K562 (cell line): ENCODE measurements around the gene ZDHHC12. TPM values are rescaled to one million over a fixed set of nuclear protein-coding genes. Genes with fewer than 3 reads are reported as not detected.

Source experiments
- ATF1 ChIP-seq, 2 experiments: fragments of 450-650 bp in 1 of 2; IDR thresholded peaks; 2 replicates each; pipeline ENCODE4 v1.6.1; 2016; ENCODE audit warnings: missing compliant biosample characterization in 1 of 2, missing genetic modification characterization in 1 of 2
- CREM ChIP-seq: IDR thresholded peaks from 2 replicates; pipeline ENCODE4 v1.6.1; 2014; ENCODE audit warnings: antibody characterized with exemption, low read depth
- DLX4 ChIP-seq: fragments of 250-450 bp; sonication (Bioruptor Pico); IDR thresholded peaks from 2 replicates; pipeline ENCODE4 v1.6.1; 2021; ENCODE audit warnings: mild to moderate bottlenecking
- DPF2 ChIP-seq: fragments of 450-650 bp; IDR thresholded peaks from 2 replicates; pipeline ENCODE4 v1.6.1; 2016
- ELF4 ChIP-seq: fragments of 450-650 bp; formaldehyde crosslinking; IDR thresholded peaks from 2 replicates; pipeline ENCODE4 v1.4.0; 2022; ENCODE audit warnings: missing genetic modification characterization
- EWSR1 ChIP-seq: fragments of 450-650 bp; IDR thresholded peaks from 2 replicates; pipeline ENCODE4 v1.6.1; 2018; ENCODE audit warnings: borderline replicate concordance, mild to moderate bottlenecking, low read depth, moderate library complexity; ENCODE audit not compliant: partially characterized antibody
- FOXO4 ChIP-seq: fragments of 450-650 bp; formaldehyde crosslinking; IDR thresholded peaks from 2 replicates; pipeline ENCODE4 v1.4.0; 2020; ENCODE audit warnings: mild to moderate bottlenecking, moderate library complexity
- HCFC1 ChIP-seq: IDR thresholded peaks from 2 replicates; pipeline ENCODE4 v1.6.1; 2012; ENCODE audit warnings: low read depth, low read length, improper control_type of control experiment
- KHSRP ChIP-seq: fragments of 450-650 bp; IDR thresholded peaks from 2 replicates; pipeline ENCODE4 v1.6.1; 2017
- MYC ChIP-seq, 2 experiments: fragments of 250-450 bp in 1 of 2; sonication (Bioruptor Pico) in 1 of 2; IDR thresholded peaks; 2 replicates each; pipeline versions ENCODE4 v1.5.1 to v1.6.1; 2012 to 2021; ENCODE audit warnings: low read depth in 2 of 2, borderline replicate concordance in 1 of 2, improper control_type of control experiment in 1 of 2, low read length in 1 of 2, mild to moderate bottlenecking in 1 of 2, moderate library complexity in 1 of 2
- POLR3G ChIP-seq: IDR thresholded peaks from 2 replicates; pipeline ENCODE4 v1.6.1; 2011; ENCODE audit not compliant: insufficient read length, insufficient replicate concordance; ENCODE audit errors: extremely low read depth
- PREB ChIP-seq: sonication (generic); formaldehyde crosslinking; IDR thresholded peaks from 2 replicates; pipeline ENCODE4 v1.8.1; 2023; ENCODE audit warnings: mild to moderate bottlenecking, missing genetic modification reagents
- PURB ChIP-seq: sonication (generic); formaldehyde crosslinking; IDR thresholded peaks from 2 replicates; pipeline ENCODE4 v1.9.0; 2021; ENCODE audit warnings: low read depth, mild to moderate bottlenecking, missing genetic modification reagents
- TCF7 ChIP-seq: sonication (generic); IDR thresholded peaks from 2 replicates; pipeline ENCODE4 v1.6.1; 2016; ENCODE audit warnings: antibody characterized with exemption, borderline replicate concordance
- THAP7 ChIP-seq: fragments of 250-450 bp; sonication (Bioruptor Pico); IDR thresholded peaks from 2 replicates; pipeline ENCODE4 v1.5.0; 2021
- TRIM24 ChIP-seq, 2 experiments: fragments of 450-650 bp; IDR thresholded peaks; 2 replicates each; pipeline ENCODE4 v1.6.1; 2016
- ZFP1 ChIP-seq: fragments of 450-650 bp; formaldehyde crosslinking; IDR thresholded peaks from 2 replicates; pipeline ENCODE4 v1.4.0; 2020; ENCODE audit warnings: mild to moderate bottlenecking, mixed read lengths
- ZFP36 ChIP-seq: fragments of 150-350 bp; IDR thresholded peaks from 2 replicates; pipeline ENCODE4 v1.6.1; 2018; ENCODE audit warnings: low read length, low read depth; ENCODE audit not compliant: partially characterized antibody
- ZFX ChIP-seq: sonication (generic); formaldehyde crosslinking; IDR thresholded peaks from 2 replicates; pipeline ENCODE4 v1.8.0; 2022; ENCODE audit warnings: mild to moderate bottlenecking, missing genetic modification reagents, moderate library complexity
- ZKSCAN8 ChIP-seq: fragments of 200-800 bp; sonication (Bioruptor generic); IDR thresholded peaks from 2 replicates; pipeline ENCODE4 v1.6.1; 2016; ENCODE audit warnings: missing genetic modification characterization, missing compliant biosample characterization
- ZNF23 ChIP-seq: fragments of 250-450 bp; sonication (Bioruptor Pico); IDR thresholded peaks from 2 replicates; pipeline ENCODE4 v1.4.0; 2020; ENCODE audit warnings: mild to moderate bottlenecking
- ZNF740 ChIP-seq, 3 experiments: fragments of 200-800 bp in 1 of 3; sonication (Bioruptor generic) in 1 of 3; sonication (generic) in 1 of 3; formaldehyde crosslinking in 1 of 3; IDR thresholded peaks; 2 replicates each; pipeline versions ENCODE4 v1.6.1 to v1.8.0; 2016 to 2022; ENCODE audit warnings: mild to moderate bottlenecking in 2 of 3, missing compliant biosample characterization in 2 of 3, missing genetic modification characterization in 2 of 3, missing genetic modification reagents in 1 of 3
- ZNF780A ChIP-seq: fragments of 250-450 bp; sonication (Bioruptor Pico); IDR thresholded peaks from 2 replicates; pipeline ENCODE4 v1.5.0; 2021; ENCODE audit warnings: mild to moderate bottlenecking
- polyA plus RNA-seq, 8 experiments: library from polyadenylated mRNA; depleted of rRNA in 4 of 8; stranded (reverse) in 5 of 8; unstranded in 3 of 8; fragments of >200 nt; fragmentation: Nextera tagmentation in 2 of 8; fragmentation: Illumina TruSeq in 1 of 8; extraction: Ambion mirVana in 2 of 8; extraction: Trizol in 1 of 8; gene quantifications; 2 replicates each; pipeline versions ENCODE4 v1.2.1 to v1.2.3, GENCODE V29; 2011 to 2014; ENCODE audit warnings: inconsistent platforms in 1 of 8, missing spikeins in 1 of 8
- total RNA-seq, 7 experiments: library from RNA; depleted of rRNA in 6 of 7; stranded (reverse); fragments of >200 nt in 6 of 7; fragmentation: Illumina TruSeq in 2 of 7; extraction: Trizol in 2 of 7; gene quantifications; 2 replicates each; pipeline versions ENCODE4 v1.2.1 to v1.2.3, GENCODE V29; 2011 to 2021; ENCODE audit warnings: low replicate concordance in 1 of 7

ZDHHC12 gene
- total and polyA plus RNA-seq, 9 of the 15 experiments (the other 6 are each of a cell fraction or from before 2014, with no cell fraction given), result 0.21 to 38.0 (median 13.8) TPM

GRCh38 chr9:128689820-128690683 lies 33.9 kb downstream of the ZDHHC12 start (continued):
- no peak for TF ChIP-seq ZNF740 (CRISPR knock-in tag; IDR thresholded peaks at IDR 0.05)
- 0 out of 4 replicates have a peak, but pooled peaks of 1 of the 2 experiments have one; percentile 28 for TF ChIP-seq ZNF740 (tag; IDR thresholded peaks at IDR 0.05)
- TF ChIP-seq MYC (IDR thresholded peaks at IDR 0.05; ENCODE audit: low read depth, low read length), result no peak; the same call in none of the 2 replicates
- no peak for TF ChIP-seq MYC (CRISPR knock-in tag; IDR thresholded peaks at IDR 0.05; ENCODE audit: borderline replicate concordance, low read depth)
- no peak for TF ChIP-seq DLX4 (CRISPR knock-in tag)
- no peak; the same call in 1 of the 2 replicates for TF ChIP-seq DPF2
- TF ChIP-seq KHSRP, result no peak
- TF ChIP-seq TRIM24 (IDR thresholded peaks at IDR 0.05), result no peak
- peak; percentile 66 for TF ChIP-seq CREM
- no peak for TF ChIP-seq PREB (CRISPR knock-in tag)
- no peak for TF ChIP-seq EWSR1
- TF ChIP-seq ZFP36, result no peak
- 0 out of 2 replicates have a peak, but pooled peaks have one; percentile 17 for TF ChIP-seq HCFC1
- no peak for TF ChIP-seq THAP7
- no peak for TF ChIP-seq TCF7
- TF ChIP-seq POLR3G, result no peak
- no peak for TF ChIP-seq PURB (CRISPR knock-in tag)
- TF ChIP-seq ZFX (CRISPR knock-in tag), result peak; percentile 47; the same call in 1 of the 2 replicates
- peak; percentile 50; the same call in 1 of the 2 replicates for TF ChIP-seq ELF4 (CRISPR knock-in tag)
- TF ChIP-seq ZKSCAN8 (CRISPR knock-in tag), result no peak
- TF ChIP-seq ZNF23 (CRISPR knock-in tag), result no peak
- TF ChIP-seq ATF1 (CRISPR knock-in tag; IDR thresholded peaks at IDR 0.05), result no peak
- 0 out of 2 replicates have a peak, but pooled peaks have one; percentile 22 for TF ChIP-seq ATF1 (tag; IDR thresholded peaks at IDR 0.05)
- no peak for TF ChIP-seq FOXO4
- no peak for TF ChIP-seq ZNF780A
- TF ChIP-seq ZFP1 (CRISPR knock-in tag), result no peak
